Right ventricle myocardium inferior (tissue), 1 donor: ENCODE data around the gene TMTC1. TPM values are rescaled to one million over a fixed set of nuclear protein-coding genes. Genes with fewer than 3 reads are reported as not detected.

Source experiments
- ATAC-seq: fragments of 200-7000 bp; cut with Tn5 transposase; one replicate; pipeline ENCODE4 v1.9.1; 2020; ENCODE audit warnings: mild to moderate bottlenecking, moderate library complexity
- DNase-seq: peaks from one replicate; pipeline ENCODE4 v3.0.0; 2021; ENCODE audit errors: missing footprints
- intact Hi-C: fragments of 100-400 bp; cut with DNase I; formaldehyde crosslinking; loops from one replicate; pipeline ENCODE4 v1.11.0; 2022
- total RNA-seq: library from RNA; stranded (reverse); fragmentation: NEBNext Ultra II Directional; extraction: Animal tissue kit (Norgen Biotek cat#: 25700); gene quantifications from one replicate; pipeline ENCODE4 v1.2.1, GENCODE V29; 2021
- donor health status: DM: no; HTN: yes; CAD: no; lungs with severe emphysema.

TMTC1 gene
- total RNA-seq, 1 donor from 2014 or later = 33.8 TPM

DNA sequence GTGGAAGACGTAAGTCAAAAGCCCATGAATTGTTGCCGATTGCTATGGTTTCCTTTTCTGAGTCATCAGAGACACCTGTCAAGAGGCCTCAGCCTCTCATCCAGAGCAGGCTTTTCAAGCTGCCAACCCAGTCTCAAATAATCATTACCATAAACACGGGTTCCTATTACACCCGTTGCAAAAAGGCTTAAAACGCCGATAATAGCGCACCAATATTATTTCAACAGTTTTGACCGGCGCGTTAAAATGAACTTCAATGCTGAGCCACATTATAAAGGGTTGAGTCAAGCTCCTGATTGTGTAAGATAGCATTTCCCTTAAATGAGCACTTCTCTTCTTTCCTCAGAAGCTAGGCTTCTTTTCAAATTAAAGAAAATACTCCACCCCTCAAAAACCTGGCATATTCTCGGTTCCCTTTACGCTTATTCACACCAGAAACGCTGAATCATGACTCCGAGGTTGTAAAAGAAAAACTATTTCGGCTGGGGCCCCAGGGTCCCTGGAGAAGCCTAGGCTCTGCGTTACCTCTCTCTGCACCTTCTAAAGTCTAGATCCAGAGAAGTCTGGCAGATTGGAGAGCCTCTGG lies 1.4 kb downstream of the TMTC1 start:
- peak; percentile 37 for ATAC-seq
- intact Hi-C loops = loop anchor here (5.0 to 10.0 kb wide), 4 partner anchors 40 to 230 kb away; no protein-coding TSS in a partner anchor
- DNase-seq = no peak

DNA sequence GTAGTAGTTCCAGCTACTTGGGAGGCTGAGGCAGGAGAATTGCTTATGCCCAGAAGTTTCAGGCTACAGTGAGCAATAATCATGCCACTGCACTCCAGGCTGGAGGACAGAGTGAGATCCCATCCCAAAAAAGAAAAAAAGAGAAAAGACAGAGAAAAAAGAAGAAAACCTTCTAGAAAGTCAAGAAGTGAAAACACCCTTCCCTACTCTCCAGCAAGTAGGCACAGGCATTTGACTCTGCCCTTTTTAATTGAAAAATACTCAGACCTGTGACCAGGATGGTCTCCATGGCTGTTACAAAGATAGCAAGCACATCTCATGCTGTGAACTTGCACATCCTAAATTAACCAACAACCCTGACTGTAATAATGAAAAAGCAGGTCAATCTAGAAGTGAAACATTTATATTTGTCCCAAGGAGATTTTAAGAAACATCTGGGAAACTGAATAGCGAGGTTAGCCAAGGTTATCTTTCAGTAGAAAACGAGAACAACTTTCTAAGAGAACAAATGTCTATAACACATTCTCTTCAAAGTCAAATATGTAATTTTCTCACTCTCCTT lies 2.0 kb downstream of the TMTC1 start:
- intact Hi-C loops = loop anchor here (5.0 to 10.0 kb wide), 4 partner anchors 39 to 229 kb away; no protein-coding TSS in a partner anchor
- ATAC-seq (no peak), DNase-seq (no peak)

DNA sequence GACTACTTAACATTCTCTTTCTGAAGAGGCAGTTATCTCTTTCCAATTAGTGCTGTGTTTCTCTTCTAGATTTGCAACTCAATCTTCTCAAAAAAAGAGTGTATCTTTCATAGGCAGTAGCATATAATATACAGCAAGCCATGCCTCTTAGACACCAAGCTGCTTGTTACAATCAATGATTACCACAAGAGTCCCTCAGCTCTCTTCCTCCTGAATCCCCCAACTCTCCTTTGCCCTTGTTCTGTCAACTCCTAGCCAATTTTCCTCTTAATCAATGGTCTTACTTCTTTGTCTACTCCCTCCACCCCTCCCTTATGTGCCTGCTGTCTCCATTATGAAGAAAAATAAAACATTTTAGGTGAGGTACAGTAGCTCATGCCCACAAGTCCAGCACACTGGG lies 2.6 kb downstream of the TMTC1 start:
- ATAC-seq (no peak), DNase-seq (no peak)
- intact Hi-C loops = loop anchor here (5.0 to 10.0 kb wide), 4 partner anchors 39 to 229 kb away; no protein-coding TSS in a partner anchor

DNA sequence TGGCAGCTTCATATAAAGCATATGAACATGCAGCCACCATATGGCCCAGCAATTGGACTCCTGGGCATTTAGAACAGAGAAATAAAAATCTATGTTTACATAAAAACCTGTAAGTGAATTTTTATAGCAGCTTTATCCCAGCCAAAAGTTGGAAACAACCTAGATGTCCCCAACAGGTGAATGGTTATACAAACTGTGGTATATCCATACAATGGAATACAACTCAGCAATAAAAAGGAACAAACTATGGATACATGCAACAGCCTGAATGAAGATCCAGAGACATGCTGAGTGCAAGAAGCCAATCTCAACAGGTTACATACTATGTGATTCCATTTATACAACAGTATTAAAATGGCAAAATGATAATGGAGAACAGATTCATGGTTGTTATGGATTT lies 3.7 kb downstream of the TMTC1 start:
- intact Hi-C loops = loop anchor here (5.0 to 10.0 kb wide), 4 partner anchors 38 to 228 kb away; no protein-coding TSS in a partner anchor
- DNase-seq (no peak), ATAC-seq (no peak)

DNA sequence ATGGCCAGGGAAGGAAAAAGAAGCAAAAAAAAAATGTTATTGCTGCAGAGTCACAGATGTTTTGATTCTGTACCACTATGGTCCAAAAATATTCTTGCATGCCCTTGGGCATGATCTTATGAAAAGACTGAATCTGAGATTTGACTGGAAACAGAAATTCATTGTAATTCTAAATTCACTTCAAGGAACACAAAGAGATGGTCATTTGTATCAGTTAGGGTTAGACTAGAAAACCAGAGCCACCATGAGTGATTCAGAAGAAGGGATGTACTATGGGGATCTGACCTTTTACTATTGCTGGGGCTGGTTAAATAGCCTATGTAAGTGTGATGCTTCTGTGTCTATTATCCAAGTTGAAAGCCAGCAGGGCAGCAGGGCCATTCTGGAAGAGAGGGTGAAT lies 5.2 kb downstream of the TMTC1 start:
- ATAC-seq (no peak), DNase-seq (no peak)
- intact Hi-C loops = no loop called here

DNA sequence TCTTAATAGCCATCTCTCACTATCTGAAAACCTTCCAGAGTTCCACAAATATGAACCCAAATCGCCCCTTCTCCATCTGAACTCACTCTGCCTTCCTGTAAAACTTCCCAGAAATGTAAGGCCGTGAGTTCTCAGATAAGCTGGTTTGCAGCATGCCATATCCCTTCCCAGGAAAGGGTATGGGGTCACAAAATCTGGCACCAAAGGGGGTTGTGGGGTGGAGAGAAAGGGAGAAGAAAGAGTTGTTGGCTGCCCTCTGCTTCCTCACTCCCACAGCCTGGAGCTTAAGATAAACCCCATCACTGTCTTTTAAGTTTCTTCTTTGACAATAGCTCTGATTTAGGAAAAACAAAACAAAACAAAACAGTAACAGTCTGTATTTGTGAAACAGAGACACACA lies 10.7 kb downstream of the TMTC1 start:
- DNase-seq (no peak), ATAC-seq (no peak)
- intact Hi-C loops = no loop called here

DNA sequence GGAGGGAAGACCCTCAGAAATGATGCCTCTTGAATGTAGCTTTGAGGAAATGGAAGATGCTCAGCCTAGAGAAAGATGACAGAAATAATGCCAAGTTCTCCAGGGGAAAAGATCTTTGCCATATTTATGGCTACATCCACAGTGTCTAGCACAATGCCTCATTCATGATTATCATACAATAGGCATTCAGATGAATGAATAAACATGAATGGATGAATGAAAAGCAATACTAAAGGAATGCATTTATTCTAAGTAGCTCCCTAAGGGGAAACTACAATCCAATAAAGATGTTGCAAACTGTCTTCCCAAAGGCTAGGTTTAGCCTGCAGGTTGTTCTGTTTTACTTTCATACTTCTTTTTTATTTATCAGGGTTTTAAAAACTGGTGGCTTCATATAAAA lies 12.0 kb downstream of the TMTC1 start:
- ATAC-seq = no peak
- intact Hi-C loops = no loop called here

DNA sequence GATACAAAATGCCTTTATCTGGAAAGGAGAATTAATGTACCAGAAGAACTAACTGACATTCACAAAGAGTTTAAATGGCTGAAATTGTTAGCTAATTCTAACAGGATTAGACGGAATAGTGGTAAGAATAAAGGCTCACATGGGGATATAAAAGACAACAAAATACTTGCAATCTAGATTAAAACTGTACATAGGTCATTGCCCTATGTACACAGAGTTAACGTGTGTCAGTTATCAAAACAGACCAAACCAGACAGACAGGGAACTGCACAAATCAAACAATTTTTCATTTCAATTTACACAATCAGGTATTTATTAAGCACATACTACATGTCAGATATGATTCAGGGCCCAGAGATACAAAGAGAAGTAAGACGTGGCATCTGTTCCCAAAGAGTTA lies 12.6 kb downstream of the TMTC1 start:
- no peak for ATAC-seq
- no peak for DNase-seq
- intact Hi-C loops = no loop called here

More for the DNA sequence above, 12.0 kb downstream of the TMTC1 start:
- no peak for DNase-seq

DNA sequence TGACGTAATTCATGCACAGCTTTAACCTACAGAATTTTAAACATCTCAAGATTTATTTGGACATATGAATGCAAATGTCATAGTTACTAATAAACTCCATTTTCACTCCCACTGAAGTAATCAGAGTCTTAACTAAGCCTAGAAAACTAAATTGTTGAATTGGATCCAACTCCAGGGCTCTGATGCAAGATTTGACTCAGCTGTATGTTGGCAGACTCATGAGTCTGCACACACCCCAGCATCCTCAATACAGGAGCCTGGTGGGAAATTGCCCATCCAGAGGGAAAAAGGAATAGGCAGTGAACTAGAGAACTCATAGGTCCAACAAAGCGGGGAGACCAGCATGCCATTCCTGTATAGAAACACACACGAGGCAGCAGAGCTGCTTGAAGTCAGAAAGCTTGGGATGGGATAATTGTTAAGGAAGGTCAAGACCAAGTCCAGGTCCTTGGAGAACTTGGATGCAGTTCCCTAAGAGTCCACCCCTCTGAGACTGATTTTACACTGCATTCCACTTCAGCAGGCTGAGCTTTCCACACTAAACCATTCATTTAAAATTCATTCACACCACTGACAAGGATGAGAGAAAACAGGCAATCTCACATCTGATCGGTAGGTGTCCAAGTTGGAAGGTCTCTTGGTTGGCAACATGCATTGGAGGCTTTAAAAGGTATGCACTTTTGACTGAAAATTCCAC lies 14.4 kb downstream of the TMTC1 start:
- DNase-seq (no peak), ATAC-seq (peak; percentile 87)
- intact Hi-C loops = no loop called here

DNA sequence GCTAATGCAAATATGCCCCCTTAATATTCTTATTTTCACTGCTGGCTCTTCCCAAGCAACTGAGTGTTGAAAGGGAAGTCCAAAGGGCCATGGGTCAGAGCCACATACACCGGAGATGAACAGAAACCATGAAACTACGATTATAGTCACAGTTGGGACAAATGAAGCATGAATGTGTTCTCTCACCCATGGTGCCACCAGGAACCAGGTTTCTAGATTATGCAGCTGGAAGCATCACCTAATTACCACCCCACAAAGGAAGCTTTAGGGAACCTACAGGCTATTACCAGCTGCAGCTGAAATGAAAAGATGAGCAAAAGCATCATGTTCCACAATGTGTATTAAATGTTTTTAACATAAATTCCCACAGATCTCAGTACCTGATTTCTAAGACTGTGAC lies 15.4 kb downstream of the TMTC1 start:
- no peak for ATAC-seq
- intact Hi-C loops = no loop called here
- DNase-seq = no peak

DNA sequence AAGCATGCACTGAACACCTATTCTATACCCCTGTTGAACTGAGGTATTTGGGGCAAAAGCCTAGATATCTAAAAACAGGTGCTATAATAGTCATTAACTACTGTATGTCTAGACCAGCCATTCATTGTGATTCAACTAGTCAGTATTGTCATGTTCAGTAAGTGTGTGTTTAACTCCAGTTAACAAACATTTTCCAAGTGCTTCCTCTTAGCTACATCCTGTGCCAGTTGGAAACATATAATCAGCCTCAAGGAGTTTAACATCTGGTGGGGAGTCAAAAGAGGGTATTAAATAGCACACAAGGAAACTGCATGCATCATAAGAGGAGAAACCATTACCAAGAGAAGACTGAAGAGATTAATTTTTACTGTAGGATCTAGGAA lies 20.4 kb downstream of the TMTC1 start:
- peak; percentile 33 for ATAC-seq
- intact Hi-C loops = no loop called here

DNA sequence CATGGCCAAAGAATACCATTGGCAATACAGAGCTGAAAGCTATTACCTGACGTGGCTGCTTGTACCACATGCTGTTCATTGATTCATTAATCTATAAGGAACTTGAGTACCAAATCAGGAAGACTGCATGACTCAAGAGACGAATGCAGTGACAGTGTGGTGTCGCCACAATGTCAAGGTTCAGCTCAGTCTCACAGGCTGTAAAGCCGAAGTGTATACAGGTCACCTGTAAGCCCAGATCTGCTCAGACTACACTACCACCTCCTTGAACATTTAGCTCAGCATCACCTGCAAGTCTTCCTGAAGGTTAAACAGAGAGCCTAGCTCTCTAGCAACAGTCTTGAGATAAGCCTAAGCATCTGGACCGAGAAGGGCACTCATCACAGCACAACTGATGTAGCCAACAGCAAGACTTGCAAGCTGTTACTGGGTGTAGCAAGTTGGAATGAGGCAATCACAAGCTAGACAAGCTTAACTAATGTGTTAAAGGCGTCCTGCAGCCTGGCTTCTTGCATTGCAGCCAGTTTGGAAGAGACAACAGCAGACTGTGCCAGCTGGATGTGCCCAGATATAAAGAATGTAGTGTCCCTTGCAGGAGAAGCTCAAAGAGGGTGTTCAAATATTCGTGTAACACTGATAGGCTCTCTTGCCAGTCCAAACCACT lies 21.0 kb downstream of the TMTC1 start:
- peak; percentile 97 for ATAC-seq
- peak; percentile 74 for DNase-seq
- intact Hi-C loops = no loop called here

More for the DNA sequence above, 20.4 kb downstream of the TMTC1 start:
- DNase-seq = no peak

DNA sequence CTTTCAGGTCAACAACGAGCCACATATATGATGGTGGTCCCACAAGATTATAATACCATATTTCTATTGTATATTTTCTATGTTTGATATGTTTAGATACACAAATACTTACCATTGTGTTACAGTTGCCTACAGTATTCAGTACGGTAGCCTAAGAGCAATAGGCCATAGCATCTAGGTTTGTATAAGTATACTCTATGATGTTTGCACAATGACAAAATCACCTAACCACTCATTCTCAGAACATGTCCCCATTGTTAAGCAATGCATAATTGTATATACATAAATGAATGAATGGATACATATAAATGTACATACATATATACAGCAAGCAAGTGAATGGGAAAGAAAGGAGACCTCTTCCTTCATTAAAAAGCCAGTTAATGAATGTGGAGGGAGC lies 23.8 kb downstream of the TMTC1 start:
- no peak for DNase-seq
- ATAC-seq = no peak
- intact Hi-C loops = no loop called here

DNA sequence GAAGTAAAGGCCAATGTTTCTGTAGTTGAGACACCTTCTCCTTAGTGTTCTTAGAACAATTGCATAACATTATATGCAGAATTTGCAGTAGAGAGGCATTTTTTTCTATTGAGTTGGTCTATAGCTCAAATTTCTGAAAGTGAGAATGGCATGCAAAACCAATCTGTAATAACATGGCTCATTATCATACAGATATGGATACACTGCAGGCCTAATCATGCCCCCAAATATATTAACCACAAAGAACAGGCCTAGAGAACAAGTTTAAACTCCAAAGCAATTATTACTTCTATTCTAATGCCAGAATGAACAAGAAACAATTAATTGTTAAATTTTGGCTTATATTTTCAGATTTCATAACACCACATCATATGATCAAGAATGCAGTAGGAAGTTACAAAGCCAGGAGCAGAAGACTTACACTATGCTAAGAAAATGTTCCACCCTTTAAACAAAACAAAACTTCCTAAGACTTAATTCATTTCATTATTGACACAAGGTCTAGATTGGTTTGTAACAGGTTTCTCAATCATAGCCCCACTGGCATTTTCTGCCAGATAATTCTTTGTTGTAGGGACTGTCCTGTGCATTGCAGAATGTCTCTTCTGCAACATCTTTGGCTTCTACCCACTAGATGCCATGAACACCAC lies 26.9 kb downstream of the TMTC1 start:
- ATAC-seq (no peak), DNase-seq (no peak)
- intact Hi-C loops = no loop called here

DNA sequence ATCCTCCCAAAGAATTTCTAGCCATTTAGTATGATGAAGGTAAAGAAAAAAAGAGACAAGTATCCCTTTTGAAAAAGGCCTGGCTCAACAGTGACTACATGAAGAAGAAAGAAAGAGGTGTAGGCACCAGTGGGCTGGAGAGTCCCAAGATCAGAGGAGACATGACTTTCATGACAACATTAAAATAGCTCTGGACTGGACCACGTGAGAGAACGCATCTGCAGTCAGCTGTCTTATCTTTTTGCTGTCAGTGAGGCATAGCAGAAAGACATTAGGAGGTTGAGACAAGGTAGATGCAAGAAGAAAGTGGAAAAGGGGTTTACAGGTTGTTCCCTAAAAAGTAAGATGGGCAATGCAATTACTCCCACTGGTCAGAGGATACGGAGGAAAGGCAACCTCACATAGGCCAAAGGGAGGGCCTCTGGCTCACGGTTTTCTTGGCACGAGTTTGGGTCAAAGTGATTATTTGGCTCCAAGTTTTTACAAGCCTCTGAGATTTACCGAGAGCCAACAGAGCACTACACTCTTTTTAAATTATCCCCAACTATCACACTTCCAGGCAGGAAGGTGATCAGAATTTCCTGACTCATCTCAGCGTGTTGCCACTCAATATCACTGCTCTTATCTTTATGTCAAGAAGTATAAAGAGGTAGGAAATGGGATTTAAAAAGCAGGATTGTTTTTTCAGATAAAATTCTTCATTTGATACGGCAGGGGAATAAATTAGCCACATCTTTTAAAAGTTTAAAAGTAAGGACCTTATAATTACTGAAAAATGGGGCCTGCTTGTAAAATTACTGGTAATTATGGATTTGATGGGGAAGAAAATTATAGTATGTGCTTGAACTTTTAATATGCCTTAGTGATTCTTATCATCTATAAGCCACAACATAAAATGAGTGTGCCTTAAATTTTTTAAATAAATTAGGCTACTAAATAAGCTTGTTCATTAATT lies 29.2 kb downstream of the TMTC1 start:
- intact Hi-C loops = no loop called here
- ATAC-seq = peak; percentile 73
- no peak for DNase-seq

DNA sequence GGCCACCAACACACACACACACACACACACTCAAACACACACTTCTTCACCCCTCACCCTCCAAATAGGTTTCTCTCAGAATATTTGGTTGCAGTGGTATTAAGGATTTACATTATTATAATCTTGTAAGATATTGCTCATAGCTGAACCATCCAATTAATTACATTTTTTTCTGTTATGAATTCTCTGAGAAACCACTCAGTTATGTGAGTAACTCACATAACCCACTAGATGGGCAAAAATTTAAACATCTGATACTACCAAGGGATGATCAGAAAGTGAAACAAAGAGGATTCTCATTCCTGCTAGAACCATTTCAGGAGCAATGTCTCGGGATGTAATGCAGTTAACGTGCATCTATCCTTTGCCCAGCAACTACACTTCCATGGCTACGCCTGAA lies 31.6 kb downstream of the TMTC1 start:
- ATAC-seq = no peak
- no peak for DNase-seq
- intact Hi-C loops = no loop called here

DNA sequence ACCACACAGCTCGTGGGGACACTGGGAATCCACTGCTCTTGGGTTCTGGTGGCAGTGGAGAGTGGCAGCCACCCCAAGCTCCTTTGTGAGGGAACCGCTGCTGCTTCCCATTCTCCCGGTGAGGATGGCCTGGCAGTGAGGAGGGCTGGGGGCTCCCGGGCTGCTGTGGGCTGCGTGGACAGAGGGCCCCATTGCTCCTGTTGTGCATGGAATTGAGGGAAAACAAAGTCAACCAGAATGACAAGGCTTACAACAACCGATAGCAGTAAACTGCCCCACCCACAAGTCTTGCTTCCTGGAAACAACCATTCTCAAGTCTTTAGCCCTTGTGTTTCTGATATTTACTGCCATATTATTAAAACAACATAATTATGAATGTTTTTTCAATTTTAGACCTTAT lies 32.1 kb downstream of the TMTC1 start:
- ATAC-seq (no peak), DNase-seq (no peak)
- intact Hi-C loops = no loop called here

DNA sequence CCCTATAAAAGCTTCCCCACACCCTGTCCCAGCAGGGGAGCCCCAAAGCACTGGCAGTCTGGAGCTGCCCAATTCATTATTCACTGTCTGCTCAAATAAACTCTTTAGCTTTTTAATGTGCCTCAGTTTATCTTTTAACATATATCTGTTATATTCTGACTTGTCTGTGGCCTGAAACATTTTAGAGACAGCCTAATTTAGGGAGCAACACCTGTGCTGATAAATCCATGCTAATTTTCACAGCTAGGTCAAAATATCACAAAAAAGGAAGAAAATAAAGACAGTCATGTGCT lies 32.9 kb downstream of the TMTC1 start:
- intact Hi-C loops = no loop called here
- no peak for ATAC-seq
- no peak for DNase-seq
